GM04504 (cell line): ENCODE measurements around the gene RNF8.
"Not testable (repeated sequence)": the region's sequence is repeated elsewhere in the genome, so short reads cannot be mapped to it uniquely, and the experiment has no call there.

ENCODE experiments used
- DNase-seq: peaks from one replicate; pipeline ENCODE4 v3.0.0-alpha.2; 2012; ENCODE audit warnings: low read depth

RNF8 gene

DNA sequence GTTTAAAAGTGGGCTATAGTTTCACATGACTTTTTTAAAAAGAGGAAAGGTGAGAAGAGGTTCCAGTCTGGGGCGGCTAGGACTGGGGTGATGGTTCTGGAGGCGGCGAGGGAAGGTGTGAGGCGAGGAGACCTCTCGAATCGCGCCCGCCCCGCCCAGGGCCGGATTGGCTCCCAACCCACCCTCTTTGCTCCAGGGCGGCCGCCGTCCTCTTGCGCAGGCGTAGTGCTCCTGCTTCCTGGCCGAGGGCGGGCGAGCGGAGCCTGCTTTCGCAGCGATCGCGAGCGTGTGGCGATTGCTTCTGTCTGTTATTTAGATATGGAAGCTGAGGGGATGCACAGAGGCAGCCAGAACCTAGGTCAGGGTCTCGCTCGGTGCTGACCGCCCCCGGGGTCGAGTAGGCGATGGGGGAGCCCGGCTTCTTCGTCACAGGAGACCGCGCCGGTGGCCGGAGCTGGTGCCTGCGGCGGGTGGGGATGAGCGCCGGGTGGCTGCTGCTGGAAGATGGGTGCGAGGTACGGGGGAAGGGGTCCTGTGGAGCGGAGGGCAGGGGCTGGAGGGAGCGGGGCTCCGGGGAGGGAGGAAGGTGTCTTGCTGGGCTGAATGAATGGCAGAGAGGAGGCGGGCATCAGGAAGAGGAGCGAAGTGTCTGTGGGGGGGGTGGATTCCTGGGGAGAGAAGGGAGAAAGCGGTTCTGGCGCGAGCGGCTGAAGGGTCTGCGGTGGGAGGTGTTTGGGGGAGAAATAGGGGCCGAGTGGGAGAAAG lies at the start of gene RNF8:
RNF8 (plus strand) TSS at position 223 of the 765 bp plus-strand sequence; CDS start at position 405, 182 bp downstream.
- DNase-seq, result peak; percentile 62

GRCh38 chr6:37304766-37305165 lies 49.0 kb upstream of the RNF8 start:
- DNase-seq, result no peak

DNA sequence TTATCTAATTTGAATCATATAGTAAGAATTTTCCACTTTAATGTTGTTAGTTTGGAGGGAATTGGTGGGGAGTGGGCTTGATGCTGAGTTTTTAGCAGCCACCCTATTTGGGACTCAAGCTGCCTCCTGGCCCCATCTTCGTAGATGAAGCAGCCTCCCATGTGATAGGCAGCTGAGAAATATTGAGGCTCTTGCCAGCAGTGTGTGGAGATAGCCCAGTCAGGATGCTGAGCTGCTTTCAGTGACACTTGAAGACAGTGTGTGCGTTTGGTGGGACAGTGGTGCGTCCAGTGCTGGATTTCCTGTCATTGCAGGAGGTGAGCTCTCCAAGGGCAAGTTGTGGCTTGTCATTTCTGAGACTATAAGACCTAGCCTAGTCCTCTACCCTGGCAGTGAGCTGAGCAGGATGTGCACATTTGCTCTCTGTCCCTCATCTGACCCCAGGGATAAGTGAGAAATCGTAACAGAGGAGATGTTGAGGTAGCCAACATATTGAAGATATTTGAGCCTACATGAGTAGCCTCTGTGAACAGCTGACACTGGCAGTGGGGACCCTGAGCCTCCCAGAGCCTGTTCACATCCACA lies 47.9 kb upstream of the RNF8 start:
- no peak for DNase-seq

GRCh38 chr6:37306624-37307222 lies 47.1 kb upstream of the RNF8 start:
- no peak for DNase-seq

- not testable (repeated sequence) for DNase-seq
Measured at GRCh38 chr6:37307484-37307883, 46.3 kb upstream of the RNF8 start.

DNA sequence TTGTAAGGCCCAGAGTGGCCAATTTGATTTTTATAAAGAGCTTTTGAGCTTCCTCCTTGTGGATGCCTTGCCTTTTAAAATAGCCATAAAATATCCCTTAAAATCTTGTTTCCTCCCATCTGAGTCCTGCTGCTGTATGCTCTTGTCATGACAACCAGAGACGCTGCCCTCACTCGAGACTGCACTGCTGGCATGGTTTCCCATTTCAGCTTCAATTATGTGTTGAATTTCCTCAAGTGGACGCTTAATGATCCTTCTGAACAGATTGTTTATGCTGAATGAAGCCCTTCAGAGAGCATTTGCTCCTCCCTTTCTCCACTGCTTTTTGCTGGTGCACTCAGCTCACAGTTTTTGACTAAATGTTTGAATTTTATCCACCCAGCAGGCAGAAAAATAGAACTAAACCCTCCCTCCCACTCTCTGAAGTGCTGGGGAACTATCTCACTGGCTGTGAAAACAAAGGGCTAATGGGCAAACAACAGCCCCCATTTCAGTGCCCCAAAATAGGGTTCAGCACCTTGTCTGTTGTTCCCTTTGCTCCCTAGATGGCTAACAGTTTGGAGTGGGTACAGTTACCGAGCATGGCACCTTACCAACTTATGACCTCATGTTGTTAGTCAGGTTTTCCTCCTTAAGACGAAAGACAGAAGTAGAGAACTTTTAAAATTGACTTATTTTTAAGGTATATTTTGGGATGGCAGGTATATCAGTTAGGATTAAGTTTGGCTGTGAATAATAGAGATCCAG lies 45.5 kb upstream of the RNF8 start:
- no peak for DNase-seq

DNA sequence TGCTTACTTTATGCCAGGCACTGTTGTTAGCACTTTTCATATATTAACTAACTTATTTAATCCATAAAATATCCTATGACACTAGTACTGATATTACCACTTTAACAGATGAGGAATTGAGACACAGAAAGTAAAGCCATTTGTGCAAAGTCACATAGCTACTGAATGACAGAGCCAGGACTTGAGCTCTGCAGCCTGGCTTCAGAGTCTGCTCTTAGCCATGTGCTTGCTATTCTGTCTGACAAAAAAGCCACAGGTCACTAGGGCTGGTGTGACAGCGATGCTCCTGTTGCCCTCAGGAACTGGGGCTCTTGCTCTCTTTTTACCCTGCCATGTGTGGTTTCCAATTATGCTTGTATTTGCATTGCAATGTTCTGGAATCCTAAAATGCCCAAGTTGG lies 44.7 kb upstream of the RNF8 start:
- DNase-seq, result no peak

DNA sequence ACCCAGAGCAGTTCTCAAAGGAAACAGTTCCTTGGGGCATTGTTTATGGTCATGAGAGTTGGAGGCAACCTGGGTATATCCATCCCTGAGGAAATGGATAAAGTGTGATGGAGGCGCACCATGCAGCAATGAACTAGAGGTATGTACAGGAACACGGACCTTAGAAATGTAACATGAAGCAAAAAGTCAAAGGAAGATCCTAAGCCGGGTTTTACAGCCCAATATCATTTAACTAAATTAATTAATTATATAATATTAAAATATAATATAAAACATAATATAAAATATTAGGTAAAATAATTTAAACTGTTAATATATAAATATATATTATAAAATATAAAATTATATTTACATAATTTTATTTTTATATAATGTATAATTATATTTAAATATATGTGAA lies 44.1 kb upstream of the RNF8 start:
- DNase-seq, result no peak

DNA sequence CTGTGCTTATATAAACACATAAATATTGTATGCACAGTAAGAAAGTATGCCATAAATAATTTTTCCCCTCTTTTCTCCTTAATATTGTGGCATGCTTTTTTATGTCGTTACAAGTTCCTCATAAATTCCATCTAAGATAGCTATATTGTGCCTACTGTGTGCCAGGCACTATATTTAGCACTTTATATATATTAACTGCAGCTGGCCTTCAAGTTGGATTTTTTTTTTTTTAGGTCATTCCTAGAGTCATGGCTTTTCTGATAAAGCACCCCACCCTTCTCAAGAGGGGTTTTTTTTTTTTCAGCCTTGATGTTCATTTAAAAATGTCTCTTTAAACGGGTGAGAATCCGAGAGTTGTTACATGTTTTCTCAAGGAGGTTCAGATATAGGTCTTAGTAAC lies 42.8 kb upstream of the RNF8 start:
- DNase-seq, result no peak

DNA sequence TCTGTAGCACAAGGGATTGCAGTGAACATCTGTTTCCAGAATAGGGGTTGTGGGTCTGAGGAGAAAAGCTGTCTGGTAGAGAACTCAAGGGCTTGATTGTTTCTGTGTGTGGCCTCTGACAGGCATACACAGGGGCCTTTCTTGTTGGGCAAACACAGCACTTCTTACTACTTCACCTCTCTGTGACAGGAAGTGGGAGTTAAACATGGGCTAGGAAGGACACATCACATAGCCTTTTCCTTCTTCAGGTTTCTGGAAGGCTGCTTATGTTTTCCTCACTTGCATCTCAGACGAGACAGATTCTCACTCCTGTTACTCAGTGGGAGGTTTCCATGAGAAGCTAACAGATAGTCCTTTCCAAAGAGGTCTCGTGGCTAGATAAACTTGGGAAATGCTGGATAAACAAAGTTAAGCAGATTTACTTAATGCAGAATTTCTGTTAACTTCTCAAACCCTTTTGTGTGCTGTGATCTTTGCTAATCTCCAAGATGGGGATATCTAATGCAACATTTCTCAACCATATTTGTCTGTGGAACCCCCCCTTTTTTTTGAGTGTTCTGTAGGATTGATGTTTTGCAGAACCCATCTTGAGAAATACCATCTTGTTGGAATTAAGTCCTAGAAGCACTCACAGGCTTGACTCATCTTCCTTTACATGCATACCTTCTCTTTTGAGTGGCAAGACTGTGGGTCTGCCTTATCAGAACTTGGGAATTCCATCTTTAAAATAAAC lies 41.9 kb upstream of the RNF8 start:
- no peak for DNase-seq

GRCh38 chr6:37313723-37314486 lies 39.9 kb upstream of the RNF8 start:
- no peak for DNase-seq

DNA sequence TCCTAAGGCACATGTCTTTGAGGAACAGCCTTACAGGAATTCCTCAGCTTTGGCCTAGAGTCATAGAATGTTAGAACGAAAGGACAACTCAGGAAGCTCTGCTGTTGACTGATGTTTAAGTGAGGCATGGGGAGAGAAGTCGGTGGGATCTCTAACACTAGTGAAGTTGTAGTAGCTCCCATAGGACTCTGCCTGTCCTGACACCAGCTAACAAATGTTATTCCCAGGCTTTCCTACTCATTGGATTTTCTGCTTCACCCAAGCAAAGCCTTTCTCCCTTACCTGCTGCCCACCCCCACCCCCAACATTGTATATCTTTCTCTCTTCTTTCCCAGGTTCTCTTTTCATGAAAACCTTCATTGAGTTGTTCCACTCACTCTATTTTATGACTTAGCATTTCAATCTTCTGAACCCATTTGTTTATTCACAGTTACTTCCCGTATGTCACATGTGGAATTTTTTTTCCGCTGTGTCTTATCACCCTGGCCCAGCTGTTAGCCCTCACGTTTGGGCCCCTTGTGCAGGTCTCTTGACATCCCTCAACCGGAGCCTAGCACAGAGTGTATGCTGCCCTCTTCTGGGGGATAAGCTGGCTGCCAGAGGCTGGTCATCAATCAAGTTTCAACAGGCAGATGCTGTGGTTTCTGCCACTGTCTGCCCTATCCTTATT lies 39.2 kb upstream of the RNF8 start:
- DNase-seq, result no peak

GRCh38 chr6:37315157-37315515 lies 38.6 kb upstream of the RNF8 start:
- DNase-seq, result no peak

DNA sequence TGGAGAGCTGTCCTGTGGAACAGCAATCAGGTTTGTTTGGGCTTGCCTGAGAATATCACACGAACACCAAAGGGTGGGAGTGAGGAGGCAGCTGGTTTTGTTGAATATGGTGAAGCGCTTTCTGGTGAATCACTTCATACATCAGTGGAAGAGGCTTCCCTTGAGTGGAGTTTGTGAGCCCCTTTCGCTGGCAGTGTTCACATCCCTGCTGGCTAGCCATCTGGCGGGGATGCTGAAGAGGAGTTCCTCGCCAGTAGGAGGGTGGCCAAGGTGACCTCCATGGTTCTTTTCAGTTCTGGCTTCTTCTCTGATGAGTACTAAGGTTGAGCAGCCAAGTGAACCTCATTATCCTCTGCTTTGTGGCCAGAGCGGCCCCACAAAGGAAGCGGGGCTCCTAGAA lies 37.7 kb upstream of the RNF8 start:
- no peak for DNase-seq

GRCh38 chr6:37317312-37318038 lies 36.3 kb upstream of the RNF8 start:
- DNase-seq, result no peak

DNA sequence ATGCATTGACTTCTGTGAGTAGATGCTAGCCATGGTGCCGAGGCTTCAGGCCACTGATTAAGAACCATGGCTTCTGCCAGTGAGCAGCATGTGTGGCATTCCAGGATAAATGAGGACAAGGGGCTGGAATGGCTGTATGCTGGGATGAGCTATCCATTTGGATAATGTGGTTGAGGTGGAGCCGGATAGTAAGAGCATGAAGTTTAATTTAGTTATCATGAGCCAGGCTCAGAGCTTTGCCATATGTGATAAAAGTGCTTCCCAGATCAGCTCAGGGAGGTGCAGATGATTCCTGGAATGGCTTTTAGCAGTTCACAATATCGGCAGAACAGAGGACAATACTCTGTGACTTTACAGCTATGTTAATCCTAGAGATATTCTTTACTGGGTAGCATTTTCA lies 34.6 kb upstream of the RNF8 start:
- no peak for DNase-seq

GRCh38 chr6:37319856-37320480 lies 33.8 kb upstream of the RNF8 start:
- no peak for DNase-seq

DNA sequence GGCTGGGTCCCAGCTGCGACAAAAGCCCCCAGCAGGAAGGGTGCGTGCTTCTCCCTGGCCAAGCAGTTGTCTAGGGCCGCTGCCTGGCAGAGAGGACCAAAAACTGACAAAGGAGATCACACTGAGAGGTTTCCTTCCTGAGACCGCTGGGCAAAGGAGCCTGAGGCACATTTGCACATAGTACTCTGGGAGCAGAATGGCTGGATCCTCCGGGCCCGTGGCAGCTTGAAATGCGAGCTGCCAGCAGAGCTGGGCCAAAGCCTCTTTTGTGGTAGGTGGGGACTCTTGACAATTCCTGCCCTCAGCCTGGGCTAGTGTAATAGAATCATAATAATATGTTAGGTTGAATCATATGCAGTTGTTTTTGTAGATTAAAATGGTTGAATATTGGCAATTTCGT lies 33.1 kb upstream of the RNF8 start:
- no peak for DNase-seq

DNA sequence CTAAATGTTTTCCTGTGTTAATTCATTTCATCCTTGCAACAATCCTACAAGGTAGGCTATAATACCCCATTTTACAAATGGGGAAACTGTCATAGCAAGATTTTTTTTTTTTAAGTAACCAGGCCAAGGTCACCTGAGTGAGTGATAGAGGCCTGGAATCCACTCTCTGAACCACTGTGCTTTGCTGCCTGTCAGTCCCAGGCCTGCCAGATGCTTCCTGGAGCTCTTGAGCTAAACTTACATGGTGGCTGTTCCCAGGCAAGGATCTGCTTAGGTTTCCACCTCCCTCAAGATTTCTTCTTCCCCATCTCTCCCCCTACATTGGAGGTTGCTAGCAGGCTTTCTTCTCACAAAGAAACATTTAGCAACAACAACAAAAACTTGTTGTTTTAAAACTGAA lies 32.7 kb upstream of the RNF8 start:
- no peak for DNase-seq
